T-helper 2 cell treated with Interferon-gamma antibody and Interleukin-4, amounts not matched to agents 100 ng/mL and 5 ng/mL, for 36 hours (primary cell): ENCODE data around the gene EXOSC6. TPM values are rescaled to one million over a fixed set of nuclear protein-coding genes. Genes with fewer than 3 reads are reported as not detected.
"Not testable (repeated sequence)": the region's sequence is repeated elsewhere in the genome, so short reads cannot be mapped to it uniquely, and the experiment has no call there.

Experiments used
- intact Hi-C: fragments of 100-400 bp; cut with micrococcal nuclease; formaldehyde crosslinking; loops from one replicate; pipeline ENCODE4 v1.15.1; 2023
- total RNA-seq: library from RNA; stranded (reverse); gene quantifications from 2 replicates; pipeline ENCODE4 v1.2.3, GENCODE V29; 2022

EXOSC6 gene
- 28.7 and 28.9 TPM in 2 replicates for total RNA-seq

DNA sequence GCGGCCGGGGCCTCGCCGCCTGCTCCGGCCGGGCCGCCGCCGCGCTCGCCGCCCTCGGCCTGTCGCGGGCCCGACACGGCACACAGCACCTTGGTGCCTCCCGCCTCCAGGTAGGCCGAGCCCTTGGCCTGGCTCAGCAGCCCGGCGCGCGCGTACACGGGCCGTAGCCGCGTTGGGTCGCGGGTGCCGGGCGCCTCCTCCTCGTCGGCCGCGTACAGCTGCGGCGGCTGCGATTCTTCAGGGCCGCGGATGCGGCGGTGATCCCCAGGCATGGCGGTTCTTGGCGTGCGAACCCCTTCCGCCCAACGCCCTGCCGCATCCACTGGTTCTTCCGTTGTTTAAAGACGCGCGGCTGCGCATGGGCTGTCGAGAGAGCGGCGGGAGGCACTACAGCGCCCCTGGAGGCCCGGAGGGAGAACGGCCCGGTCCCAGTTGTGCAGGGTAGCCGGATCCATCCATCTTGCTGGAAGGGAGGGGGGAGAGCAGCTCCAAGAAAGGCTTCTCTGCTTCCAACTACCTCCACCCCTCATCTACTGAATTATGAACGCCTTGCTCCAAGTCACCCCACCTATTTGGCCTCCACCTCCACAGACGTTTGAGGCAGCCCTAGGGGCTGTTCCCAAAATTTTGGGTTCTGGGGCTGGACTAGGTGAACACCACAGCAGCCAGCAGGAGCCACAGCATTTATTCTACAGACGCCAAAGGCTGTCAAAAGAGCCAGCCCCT, at the start of gene EXOSC6:
TSS of gene EXOSC6 (minus strand) at position 312 of the 726 bp plus-strand sequence. CDS start at position 272, 40 bp downstream.
- intact Hi-C loops, result loop anchor here (1.0 to 10.0 kb wide), 5 partner anchors 38 to 499 kb away; partner anchors contain the start of genes AARS1, COG4, NOB1 and SF3B3

GRCh38 chr16:70301121-70301520, 49.4 kb upstream of the EXOSC6 start:
- intact Hi-C loops, result no loop called here

DNA sequence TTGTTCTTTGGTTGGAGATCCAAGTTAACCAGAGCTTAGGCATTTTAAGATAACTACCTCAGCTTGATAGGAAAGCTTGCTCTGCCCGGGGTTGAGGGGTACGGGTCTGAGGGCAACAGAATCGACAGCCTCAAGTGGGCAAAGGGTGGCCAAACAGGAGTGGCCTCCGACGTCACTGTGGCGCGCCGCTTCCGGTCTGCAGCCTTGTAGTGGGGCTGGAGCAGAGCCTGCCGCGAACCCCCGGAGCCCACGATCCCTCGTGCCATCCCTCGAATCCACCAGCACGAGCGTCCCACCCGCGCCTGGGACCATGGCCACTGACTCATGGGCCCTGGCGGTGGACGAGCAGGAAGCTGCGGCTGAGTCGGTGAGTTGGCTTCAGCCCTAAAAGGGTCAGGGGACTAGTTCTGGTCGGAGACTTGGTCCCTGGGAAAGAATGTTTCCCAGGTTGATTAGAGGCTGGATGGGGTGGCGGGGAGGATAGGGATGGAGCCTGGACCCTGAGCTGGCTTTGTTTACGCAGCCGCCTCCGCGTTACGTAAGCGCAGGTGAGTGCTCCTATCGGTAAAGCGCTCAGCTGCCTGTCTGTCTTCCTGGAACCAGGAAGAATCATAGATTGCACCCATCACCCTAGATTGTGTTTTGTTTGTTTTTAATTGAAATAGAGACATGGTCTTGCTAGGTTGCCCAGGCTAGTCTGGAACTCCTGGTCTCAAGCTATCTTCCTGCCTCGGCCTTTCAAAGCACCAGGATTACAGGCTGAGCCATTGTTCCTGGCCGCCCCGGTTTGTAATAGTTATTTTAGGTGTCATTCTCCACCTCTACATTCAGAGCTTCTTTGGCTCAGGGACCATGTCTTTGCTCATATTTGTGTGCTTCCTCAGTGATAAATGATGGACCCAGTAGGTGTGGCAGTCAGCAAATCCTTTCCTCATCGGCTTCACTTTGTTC, 47.5 kb upstream of the EXOSC6 start, which contains the start of gene DDX19B:
TSS of gene DDX19B (plus strand) at position 199 of the 951 bp plus-strand sequence. CDS start at position 311, 112 bp downstream.
- intact Hi-C loops, result loop anchor here (1.0 to 10.0 kb wide), 2 partner anchors 47 to 184 kb away; partner anchors contain the start of genes DDX19A and PDPR

DNA sequence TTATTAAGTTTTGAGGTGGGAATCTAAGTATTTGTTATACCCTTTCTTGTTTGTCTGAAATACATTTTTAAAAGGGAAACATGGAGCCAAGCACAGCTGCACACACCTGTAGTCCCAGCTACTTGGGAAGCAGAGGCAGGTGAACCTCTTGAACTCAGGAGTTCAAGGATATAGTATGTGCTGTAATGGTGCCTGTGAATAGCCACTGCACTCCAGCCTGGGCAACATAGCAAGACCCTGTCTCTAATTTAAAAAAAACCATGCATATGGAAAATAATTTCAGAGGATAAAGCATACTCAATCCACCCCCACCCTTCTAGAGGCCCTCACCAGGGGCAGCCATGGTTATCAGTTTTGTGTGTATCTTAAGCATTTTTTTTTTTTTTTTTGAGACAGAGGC, 43.9 kb upstream of the EXOSC6 start:
- intact Hi-C loops, result loop anchor here (10.0 kb wide), 1 partner anchor 181 kb away; the partner anchor contains the start of gene PDPR

- intact Hi-C loops, result loop anchor here (10.0 kb wide), 1 partner anchor 180 kb away; the partner anchor contains the start of gene PDPR
Observed at GRCh38 chr16:70294385-70295025, 42.8 kb upstream of the EXOSC6 start.

DNA sequence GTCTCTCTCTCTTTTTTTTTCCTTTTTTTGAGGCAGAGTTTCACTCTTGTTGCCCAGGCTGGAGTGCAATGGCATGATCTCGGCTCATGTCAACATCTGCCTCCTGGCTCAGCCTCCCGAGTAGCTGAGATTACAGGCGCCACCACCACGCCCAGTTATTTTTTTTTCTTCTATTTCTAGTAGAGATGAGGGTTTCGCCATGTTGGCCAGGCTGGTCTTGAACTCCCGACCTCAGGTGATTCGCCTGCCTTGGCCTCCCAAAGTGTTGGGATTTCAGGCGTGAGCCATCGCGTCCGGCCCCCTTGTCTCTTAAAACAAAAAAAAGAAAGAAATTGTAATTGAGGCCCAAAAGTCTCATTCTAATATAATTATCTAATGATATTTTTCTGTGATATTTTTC, 40.4 kb upstream of the EXOSC6 start:
- intact Hi-C loops, result loop anchor here (10.0 kb wide), 1 partner anchor 177 kb away; the partner anchor contains the start of gene PDPR

DNA sequence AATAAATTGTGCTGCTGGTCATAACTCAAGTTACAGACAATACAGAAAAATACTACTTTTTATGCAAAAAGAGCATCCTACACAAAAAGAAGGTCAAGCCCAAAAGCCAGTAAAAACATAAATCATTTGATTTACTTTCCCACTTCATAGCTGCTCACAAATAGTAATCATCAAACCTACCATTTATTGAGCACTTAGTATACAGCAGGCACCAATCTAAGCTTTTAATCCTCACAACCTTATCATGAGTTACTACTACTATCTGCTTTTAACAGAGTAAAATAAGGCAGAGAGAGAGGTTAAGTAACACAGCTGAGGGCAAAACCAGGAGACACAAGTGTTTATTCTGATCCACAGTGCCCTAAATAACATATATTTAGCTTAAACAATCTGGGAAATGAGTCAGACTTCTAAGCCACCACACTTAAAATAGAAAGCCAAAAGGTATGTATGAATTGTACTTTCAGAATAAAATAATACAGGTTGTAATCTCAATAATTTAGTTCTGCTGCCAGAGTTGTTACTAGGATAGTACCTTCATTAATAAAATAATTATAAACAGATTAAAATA, 39.3 kb upstream of the EXOSC6 start:
- intact Hi-C loops, result loop anchor here (10.0 kb wide), 1 partner anchor 176 kb away; the partner anchor contains the start of gene PDPR

DNA sequence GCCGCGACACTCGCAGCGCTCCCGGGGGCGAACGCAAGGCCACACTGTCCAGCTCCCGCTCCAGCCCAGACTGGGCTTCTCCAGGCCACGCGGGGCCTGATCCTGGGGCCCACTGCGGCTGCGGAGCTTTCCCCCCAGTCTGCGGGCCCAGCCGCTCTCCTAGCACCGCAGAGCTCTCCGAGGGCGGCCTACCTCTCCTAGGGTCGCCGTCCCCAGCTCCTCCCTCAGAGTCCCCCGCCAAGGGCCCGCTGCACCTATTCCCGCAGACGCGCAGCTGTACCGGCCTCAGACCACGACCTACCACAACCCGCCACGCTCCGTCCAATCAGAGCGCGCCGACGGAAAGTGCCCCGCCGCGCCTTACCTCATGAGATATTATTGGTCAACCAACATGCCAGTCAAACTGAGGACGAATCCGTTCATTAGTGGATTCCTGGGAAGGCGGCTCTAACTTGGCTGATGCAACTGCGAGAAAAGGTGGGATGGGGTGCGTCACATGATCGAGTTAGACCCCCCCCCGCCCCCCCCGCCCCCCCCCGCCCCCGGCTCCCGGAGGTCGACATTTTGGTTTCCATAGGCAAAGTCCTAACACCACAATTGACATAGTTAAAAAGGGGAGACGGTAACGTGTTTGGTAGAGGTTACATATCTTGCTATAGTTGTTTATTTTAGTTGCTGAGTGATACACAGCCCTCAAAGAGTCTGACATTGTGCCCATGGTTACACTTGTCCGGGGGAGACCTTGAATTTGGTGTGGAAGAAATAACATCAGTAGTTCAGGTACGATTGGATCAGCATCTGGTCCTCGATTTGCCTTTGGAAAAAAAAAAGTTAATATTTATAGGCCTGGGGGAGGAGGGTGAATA, 37.7 kb upstream of the EXOSC6 start, which contains the start of gene AARS1:
TSS of gene AARS1 (minus strand) at position 278 of the 866 bp plus-strand sequence. CDS start 6,743 bp downstream, outside the sequence.
- intact Hi-C loops, result loop anchor here (1.0 to 10.0 kb wide), 4 partner anchors 37 to 233 kb away; partner anchors contain the start of genes COG4, PDPR and SF3B3

GRCh38 chr16:70287304-70287971, 35.7 kb upstream of the EXOSC6 start:
- intact Hi-C loops, result loop anchor here (5.0 kb wide), 1 partner anchor 235 kb away; the partner anchor contains the start of genes COG4 and SF3B3

GRCh38 chr16:70276392-70276791, 24.7 kb upstream of the EXOSC6 start:
- intact Hi-C loops, result no loop called here

DNA sequence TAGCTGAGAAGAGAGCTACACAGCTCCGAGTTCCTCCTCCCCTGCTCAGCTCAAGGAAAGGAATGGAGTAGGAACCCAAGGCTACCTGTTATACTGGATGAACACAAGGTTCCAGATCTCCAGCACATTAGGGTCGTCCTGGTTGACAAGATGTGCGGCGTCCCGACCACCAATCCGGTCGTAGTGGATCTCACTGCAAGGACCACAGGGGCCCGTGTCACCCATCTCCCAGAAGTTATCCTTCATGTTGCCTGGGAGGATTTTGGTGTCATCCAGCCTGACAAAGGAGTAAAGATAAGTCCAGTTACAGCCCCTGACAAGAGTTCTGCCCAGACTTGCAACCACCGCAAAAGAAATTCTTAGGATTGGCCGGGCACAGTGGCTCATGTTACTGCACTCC, 20.0 kb upstream of the EXOSC6 start:
- intact Hi-C loops, result no loop called here

- intact Hi-C loops, result no loop called here
Observed at GRCh38 chr16:70270176-70270575, 18.4 kb upstream of the EXOSC6 start.

DNA sequence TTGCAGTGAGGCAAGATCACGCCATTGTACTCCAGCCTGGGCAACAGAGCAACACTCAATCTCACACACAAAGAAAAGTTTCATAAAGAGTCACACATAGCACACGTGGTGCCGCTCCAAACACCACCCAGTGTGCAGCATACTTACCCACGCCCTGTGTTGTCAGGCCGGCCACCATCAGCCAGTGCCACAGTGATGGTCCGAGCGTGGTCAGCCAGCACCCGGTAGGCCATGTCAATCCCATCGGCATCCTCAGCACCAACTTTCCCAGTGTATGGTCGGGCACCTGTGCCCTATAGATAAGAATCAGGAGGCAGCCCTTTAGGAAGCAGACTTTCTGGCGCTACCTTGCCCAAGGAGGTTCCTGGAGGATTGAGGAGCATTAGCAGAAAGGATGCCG, 17.7 kb upstream of the EXOSC6 start:
- intact Hi-C loops, result no loop called here

DNA sequence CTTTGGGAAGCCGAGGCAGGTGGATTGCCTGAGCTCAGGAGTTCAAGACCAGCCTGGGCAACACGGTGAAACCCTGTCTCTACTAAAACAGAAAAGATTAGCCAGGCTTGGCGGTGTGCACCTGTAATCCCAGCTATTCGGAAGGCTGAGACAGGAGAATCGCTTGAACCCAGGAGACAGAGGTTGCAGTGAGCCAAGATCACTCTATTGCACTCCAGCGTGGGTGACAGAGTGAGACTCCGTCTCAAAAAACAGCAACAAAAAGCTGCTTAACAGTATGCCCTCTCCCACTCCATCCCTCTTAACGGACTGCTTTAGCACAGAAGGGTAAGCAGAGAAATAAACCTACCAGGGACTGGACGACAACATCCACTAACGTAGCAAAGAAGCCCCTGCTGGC, 16.2 kb upstream of the EXOSC6 start:
- intact Hi-C loops, result not testable (repeated sequence)

DNA sequence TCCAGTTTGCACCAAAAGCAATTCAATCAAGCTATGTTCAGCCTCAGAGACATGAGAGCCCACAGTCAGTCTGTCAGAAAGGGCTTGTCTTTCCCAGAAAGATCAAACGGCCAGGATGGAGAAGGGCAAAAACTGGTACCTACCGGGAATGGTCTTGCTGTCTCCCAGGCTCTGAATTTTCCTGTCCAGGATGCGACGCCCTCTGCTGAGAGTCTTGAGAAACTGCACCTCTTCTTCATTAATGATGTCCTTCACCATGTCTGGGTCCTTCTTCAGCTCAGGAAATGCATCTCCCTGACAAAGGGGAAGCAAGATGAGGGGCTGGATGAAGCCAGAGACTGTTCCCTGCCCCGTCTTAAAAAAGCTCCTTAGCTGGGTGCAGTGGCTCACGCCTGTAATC, 15.8 kb upstream of the EXOSC6 start:
- intact Hi-C loops, result no loop called here

GRCh38 chr16:70259903-70260302, 8.2 kb upstream of the EXOSC6 start:
- intact Hi-C loops, result loop anchor here (10.0 kb wide), 1 partner anchor 265 kb away; the partner anchor contains the start of genes COG4 and SF3B3

DNA sequence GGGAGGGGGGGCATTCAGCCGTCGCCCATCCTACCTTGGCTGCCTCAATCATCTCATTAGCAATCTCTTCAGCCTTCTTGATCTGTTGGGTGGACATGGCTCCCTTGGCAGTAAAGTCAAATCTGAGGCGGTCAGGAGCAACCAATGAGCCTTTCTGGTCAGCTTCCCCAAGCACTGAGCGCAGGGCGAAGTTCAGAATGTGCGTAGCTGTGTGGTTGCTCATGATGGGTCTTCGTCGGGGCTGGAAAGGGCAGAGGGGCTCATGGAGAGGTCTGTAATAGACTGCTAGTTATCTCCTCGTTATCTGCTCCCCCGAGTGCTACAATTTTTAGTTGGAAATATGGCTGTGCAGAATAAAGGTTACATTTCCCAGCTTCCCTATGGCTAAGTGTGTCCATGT, 7.2 kb upstream of the EXOSC6 start:
- intact Hi-C loops, result loop anchor here (10.0 kb wide), 1 partner anchor 266 kb away; the partner anchor contains the start of genes COG4 and SF3B3

DNA sequence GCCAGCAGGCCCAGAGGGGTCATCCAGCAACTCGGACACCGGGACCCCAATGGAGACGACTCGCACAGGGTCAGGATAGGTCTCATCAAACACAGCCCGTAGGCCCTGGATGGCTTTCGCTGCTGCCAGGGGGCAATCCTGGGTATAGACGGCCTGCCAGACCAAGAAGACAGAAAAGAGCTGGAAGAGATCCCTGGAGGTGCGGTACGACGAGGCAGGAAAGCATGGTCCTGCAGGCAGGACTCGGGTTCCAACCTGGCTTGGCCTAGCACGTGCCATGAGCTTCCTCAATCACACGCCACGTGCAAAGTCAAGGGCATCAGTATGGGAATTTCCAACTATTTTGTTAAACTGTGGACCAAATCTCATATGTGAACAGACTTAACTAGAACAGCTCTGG, 6.3 kb upstream of the EXOSC6 start:
- intact Hi-C loops, result loop anchor here (10.0 kb wide), 1 partner anchor 267 kb away; the partner anchor contains the start of genes COG4 and SF3B3
